Glomerular visceral epithelial cell (primary cell): ENCODE measurements around the gene LEPROT.
"Not testable (repeated sequence)": the region's sequence is repeated elsewhere in the genome, so short reads cannot be mapped to it uniquely, and the experiment has no call there.

Experiments
- DNase-seq: peaks from one replicate; pipeline ENCODE4 v3.0.0-alpha.2; 2016; ENCODE audit errors: extremely low spot score

The LEPROT gene, protein sequence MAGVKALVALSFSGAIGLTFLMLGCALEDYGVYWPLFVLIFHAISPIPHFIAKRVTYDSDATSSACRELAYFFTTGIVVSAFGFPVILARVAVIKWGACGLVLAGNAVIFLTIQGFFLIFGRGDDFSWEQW

GRCh38 chr1:65420590-65421350 is at the start of gene LEPROT, which contains the start of gene LEPR:
Gene LEPROT, plus strand, starts transcription at chr1:65420668. Its CDS starts 57 bp downstream, at chr1:65420725.
Gene LEPR, plus strand, starts transcription at chr1:65420668. Its CDS starts 144,898 bp downstream, at chr1:65565566.
- DNase-seq = no peak

DNA sequence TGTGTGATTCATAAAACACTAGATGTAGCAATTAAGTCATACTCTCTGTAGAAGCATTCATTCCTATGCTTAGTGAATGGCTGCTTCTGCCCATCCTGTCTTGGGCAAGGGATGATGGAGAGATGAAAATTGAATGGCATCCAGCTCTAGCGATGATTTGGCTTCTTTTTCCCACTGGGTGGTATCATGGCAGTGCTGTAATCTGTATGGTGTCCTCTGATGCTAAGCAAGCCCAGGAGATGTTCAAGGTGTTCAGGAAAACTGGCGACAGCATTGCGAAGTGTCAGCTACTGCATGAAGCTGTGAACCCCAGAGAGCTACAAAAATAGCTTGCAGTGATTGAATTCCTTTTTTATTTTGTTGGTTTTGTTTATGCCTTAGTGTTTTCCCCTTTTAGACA is 48.9 kb upstream of the LEPROT start:
- no peak for DNase-seq

- no peak for DNase-seq
Observed at GRCh38 chr1:65372557-65372956, 47.9 kb upstream of the LEPROT start.

GRCh38 chr1:65377496-65378246 is 42.8 kb upstream of the LEPROT start:
- no peak for DNase-seq

- no peak for DNase-seq
Observed at GRCh38 chr1:65378247-65378946, 42.1 kb upstream of the LEPROT start.

GRCh38 chr1:65384426-65384825 is 36.0 kb upstream of the LEPROT start:
- DNase-seq = not testable (repeated sequence)

GRCh38 chr1:65386439-65386838 is 34.0 kb upstream of the LEPROT start:
- no peak for DNase-seq

DNA sequence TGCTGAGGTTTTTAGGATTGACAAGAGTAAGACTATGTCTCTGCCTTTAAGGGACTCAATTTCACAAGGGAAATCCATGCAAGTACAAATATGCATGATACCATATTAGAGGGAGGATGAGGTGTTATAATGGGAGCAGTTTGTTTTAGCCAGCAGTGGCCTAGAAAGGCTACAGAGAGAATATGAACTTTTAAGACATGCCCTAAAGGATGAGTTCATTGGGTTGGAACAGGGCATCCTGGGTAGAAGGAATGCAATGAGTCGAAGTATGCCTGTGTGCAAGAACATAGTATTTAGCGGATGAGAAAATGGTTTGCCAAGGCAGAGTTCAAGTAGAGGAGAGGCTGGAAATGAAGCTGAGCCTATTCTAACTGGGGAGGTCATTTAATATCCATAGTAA is 32.6 kb upstream of the LEPROT start:
- no peak for DNase-seq

DNA sequence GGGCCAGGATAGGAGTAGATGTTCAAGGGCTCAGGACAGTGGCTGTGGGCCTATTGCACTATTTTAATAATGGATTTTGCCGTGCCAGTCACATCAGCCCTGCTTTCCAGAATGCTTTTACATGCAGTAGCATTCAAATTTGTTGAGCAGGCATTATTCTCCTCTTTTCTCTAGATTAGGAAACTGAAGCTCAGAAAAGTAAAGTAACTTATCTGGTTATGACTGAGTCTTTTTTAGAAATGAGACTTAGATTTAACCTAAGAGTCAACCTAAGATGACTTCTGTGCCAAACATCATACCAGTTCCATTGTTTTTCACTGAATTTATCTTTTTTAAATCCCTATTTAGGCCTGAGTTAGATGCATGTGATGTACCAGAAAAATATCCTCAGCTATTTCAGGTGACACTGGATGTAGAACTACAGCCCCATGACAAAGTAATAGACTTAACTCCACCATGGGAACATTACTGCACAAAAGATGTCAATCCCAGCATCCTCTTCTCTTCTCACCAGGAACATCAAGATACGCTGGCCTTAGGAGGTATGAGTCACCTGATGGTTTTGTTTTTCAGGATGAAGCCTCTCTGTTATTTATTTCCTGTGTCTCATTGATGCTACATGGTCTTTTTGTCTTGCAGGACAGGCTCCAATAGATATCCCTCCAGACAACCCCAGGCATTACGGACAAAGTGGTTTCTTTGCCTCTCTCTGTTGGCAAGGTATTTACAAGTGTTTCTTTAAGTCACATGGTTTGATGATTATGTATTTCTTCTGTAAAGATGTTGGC is 31.4 kb upstream of the LEPROT start:
- no peak for DNase-seq

- DNase-seq = no peak
Observed at GRCh38 chr1:65392497-65392896, 28.0 kb upstream of the LEPROT start.

GRCh38 chr1:65393347-65393746 is 27.1 kb upstream of the LEPROT start:
- DNase-seq = peak; percentile 54

DNA sequence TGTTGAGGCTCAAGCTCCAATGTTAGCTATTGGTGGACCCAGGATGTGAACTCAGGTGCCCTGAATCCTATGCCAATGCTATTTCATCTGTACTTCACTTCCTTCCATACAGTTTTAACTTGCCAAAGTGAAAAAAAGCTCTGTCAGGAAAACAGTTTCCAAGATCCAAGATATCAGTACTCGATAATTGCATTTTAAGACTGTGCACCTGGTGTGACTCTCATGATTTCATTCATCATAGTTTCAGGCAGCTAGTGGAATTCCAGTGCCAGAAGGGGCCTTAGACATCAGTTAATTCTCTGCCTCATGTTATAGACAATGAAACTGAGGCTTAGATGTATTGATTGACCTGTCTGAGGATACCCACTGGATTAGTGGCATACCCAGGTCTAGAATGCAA is 26.5 kb upstream of the LEPROT start:
- DNase-seq = no peak

DNA sequence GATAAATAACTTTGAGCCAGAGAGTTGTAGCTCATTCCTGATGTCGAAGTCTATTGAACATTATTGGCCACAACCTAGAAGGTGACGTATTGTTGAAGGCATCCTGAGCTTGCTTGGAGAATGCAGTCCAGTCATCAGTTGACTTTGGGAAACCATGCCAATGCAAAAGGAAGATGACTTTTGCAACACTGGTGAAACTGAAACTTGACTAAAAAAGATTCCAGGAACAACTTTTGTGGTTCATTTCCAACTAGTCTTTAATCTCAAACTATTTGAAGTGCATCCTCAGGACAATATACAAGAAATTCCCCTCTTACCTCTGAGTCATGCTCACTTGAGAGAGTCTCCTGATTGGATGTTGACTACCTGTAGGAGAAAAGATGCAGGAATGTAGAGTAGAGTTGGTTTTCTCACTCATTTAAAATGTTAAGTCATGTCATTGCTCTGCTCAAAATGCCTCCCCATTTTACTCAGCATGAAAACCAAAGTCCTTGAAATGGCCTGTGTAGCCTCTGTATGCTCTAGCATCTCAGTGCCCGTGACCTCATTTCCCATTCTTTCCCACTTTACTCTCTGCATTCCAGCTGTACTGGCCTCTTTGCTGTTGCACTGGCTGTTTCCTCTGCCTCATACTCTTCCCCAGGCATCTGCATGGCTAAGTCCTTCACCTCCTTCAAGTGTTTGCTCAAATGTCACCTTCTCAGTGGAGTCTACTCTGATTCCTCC is 24.4 kb upstream of the LEPROT start:
- peak; percentile 88 for DNase-seq

DNA sequence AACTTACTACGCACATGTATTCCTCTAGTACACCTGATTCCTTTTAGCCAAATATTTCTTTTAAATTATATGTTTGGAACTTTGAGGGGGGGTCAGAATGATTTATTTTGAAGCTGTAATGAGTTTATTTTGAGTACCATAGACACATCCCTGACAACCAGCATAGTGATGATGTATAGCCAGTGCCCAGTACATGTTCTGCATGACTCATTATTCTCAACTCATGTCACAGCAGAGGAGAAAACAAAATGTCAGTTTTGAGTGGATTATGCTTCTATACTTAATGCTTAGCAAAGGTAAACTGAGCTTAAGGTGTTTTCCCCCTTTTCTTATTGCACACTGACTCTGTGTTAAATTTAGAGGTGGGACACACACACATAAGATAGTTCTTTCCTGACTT is 22.4 kb upstream of the LEPROT start:
- no peak for DNase-seq

GRCh38 chr1:65399003-65399402 is 21.5 kb upstream of the LEPROT start:
- no peak for DNase-seq

DNA sequence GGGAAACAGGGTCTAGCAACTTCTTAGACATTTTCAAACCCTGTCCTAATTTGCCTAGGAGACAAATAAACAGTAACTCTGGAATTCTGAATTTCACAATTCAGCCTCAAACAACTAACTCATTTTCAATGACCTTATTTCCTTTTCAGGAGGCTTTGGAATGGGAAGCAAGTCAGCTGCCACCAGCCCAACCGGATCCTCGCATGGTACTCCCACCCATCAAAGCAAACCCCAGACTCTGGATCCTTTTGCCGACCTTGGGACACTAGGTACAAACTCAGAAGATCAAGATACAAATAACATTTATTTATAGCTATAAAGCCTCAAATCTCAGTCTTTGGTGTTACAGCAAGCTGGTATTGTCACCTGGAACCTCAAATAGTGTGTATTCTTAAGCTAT is 18.9 kb upstream of the LEPROT start:
- no peak for DNase-seq

DNA sequence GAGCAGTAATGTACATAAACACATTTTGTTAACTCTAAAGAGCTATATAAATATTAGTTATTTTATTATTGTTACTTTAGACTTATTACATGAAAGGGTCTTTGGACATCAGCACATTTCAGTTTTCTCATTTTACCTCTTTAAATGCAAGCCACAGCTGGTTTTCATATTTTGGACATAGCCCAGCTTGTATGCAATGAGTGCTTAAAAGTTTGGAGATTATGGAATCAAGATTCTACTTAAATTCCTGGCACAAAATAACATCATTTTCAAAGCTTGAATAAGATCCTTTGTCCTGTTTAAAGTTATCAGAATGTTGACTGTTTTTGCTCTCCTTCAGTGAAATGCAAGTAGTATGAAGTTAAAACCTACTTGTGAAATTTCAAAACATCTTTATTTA is 15.5 kb upstream of the LEPROT start:
- no peak for DNase-seq

DNA sequence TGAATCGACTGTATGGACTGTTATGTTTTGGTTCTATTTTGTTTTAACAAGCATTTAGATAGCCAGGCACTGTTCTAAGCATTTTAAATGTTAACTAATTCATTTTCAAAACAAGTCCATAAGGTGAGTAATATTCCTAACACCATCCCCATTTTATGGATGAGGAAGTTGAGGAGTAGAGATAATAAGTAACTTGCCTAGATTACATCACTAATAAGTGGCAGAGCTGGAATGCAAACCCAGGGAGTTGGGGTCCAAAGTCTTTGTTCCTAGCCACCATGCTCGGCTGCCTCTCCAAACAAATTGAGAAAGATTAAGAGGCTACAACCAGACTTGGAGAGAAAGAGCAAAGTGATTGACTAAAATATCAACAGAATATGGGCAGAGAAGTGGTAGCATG is 12.6 kb upstream of the LEPROT start:
- DNase-seq = peak; percentile 44

- DNase-seq = no peak
Observed at GRCh38 chr1:65409314-65409713, 11.2 kb upstream of the LEPROT start.

- DNase-seq = no peak
Observed at GRCh38 chr1:65409816-65410326, 10.6 kb upstream of the LEPROT start.
